ENCODE measurements around the gene SERPINB13. TPM values are rescaled to one million over a fixed set of nuclear protein-coding genes. Genes with fewer than 3 reads are reported as not detected.

SERPINB13 gene
- total and polyA plus RNA-seq, 9 of the 15 experiments (the other 6 are each of a cell fraction or from before 2014, with no cell fraction given) = not detected

- H3K4me2 ChIP-seq (ENCODE audit: insufficient read depth, low read length) = no peak overlapping the region
- H3K79me2 ChIP-seq (ENCODE audit: control insufficient read depth, insufficient read depth, low read length) = no peaks in the 10 kb centered on the region
- no peak overlapping the region for H2AFZ ChIP-seq (ENCODE audit: low read depth, low read length)
- ChIA-PET CTCF (ENCODE audit: low intra/inter-chr PET ratio) (no interaction called here), POLR2A (no interaction called here)
- no peaks in the 10 kb centered on the region for H3K27me3 ChIP-seq (ENCODE audit: control insufficient read depth in 2 of 2, insufficient read depth in 2 of 2, low read length in 2 of 2)
- FAIRE-seq (no peak), ATAC-seq (no peak), DNase-seq (ENCODE audit: extremely low read depth in 1 of 4, low spot score in 3 of 4) (no peak)
- in situ Hi-C loops (cut with MboI) (no loop called here), intact Hi-C loops (cut with micrococcal nuclease) (no loop called here)
- no peak overlapping the region for H3K4me3 ChIP-seq
- no peak overlapping the region for H3K27ac ChIP-seq (ENCODE audit: extremely low read depth, low read depth, low read length)
- 0% methylated on average over 4 of the region's 4 CpGs for WGBS (ENCODE audit: insufficient coverage, low coverage, missing lambda C conversion rate)
- H3K9me3 ChIP-seq (replicated peaks; ENCODE audit: control insufficient read depth, insufficient read depth, low read depth, low read length) = no peaks in the 10 kb centered on the region
- no peaks in the 10 kb centered on the region for H3K9me1 ChIP-seq (ENCODE audit: control insufficient read depth, insufficient read depth, low read length)
- no peaks in the 10 kb centered on the region for H3K36me3 ChIP-seq (ENCODE audit: control insufficient read depth, insufficient read depth, low read length)
- H3K4me1 ChIP-seq (replicated peaks in 1 of 2; ENCODE audit: control insufficient read depth in 2 of 2, insufficient read depth in 2 of 2, low read length in 2 of 2) = no peaks in the 10 kb centered on the region
- no TSS peak for BruUV-seq (replicated peaks)
- H3K9ac ChIP-seq (ENCODE audit: insufficient read depth in 1 of 2, low read depth in 2 of 2, low read length in 2 of 2) = no peak overlapping the region
- TF ChIP-seq PCBP1 (IDR thresholded peaks at IDR 0.05; ENCODE audit: low read depth, low read length, poor library complexity, severe bottlenecking) (no peak), ZNF354B (CRISPR knock-in tag; IDR thresholded peaks at IDR 0.05) (no peak), HES1 (IDR thresholded peaks at IDR 0.05; ENCODE audit: low read depth) (no peak), IRF9 (tag; IDR thresholded peaks at IDR 0.05) (no peak), SMARCB1 (IDR thresholded peaks at IDR 0.05; ENCODE audit: insufficient read length, low read depth) (no peak), CBX1 (IDR thresholded peaks at IDR 0.05; ENCODE audit: low read depth) (no peak), LARP7 (IDR thresholded peaks at IDR 0.05) (no peak), HMBOX1 (IDR thresholded peaks at IDR 0.05) (no peak), RB1 (IDR thresholded peaks at IDR 0.05; ENCODE audit: low read depth) (no peak), ETS2 (tag; IDR thresholded peaks at IDR 0.05; ENCODE audit: borderline replicate concordance, poor library complexity, severe bottlenecking) (no peak), KDM4B (IDR thresholded peaks at IDR 0.05; ENCODE audit: borderline replicate concordance in 2 of 2, low read depth in 1 of 2) (no peak), CREBBP (IDR thresholded peaks at IDR 0.05; ENCODE audit: low read depth, low read length) (no peak), ZNF589 (CRISPR knock-in tag; IDR thresholded peaks at IDR 0.05; ENCODE audit: low read depth) (no peak), L3MBTL2 (IDR thresholded peaks at IDR 0.05) (no peak), TCF3 (CRISPR knock-in tag; IDR thresholded peaks at IDR 0.05) (no peak)
- TF ChIP-seq, protein P1, sequence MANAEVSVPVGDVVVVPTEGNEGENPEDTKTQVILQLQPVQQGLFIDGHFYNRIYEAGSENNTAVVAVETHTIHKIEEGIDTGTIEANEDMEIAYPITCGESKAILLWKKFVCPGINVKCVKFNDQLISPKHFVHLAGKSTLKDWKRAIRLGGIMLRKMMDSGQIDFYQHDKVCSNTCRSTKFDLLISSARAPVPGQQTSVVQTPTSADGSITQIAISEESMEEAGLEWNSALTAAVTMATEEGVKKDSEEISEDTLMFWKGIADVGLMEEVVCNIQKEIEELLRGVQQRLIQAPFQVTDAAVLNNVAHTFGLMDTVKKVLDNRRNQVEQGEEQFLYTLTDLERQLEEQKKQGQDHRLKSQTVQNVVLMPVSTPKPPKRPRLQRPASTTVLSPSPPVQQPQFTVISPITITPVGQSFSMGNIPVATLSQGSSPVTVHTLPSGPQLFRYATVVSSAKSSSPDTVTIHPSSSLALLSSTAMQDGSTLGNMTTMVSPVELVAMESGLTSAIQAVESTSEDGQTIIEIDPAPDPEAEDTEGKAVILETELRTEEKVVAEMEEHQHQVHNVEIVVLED (CRISPR knock-in tag; IDR thresholded peaks at IDR 0.05) = no peak
- no peaks in the 10 kb centered on the region for H4K20me1 ChIP-seq (replicated peaks; ENCODE audit: control insufficient read depth, insufficient read depth, low read length)
These were observed 712 bp upstream of the SERPINB13 start for GRCh38 chr18:63586431-63586830.

All from K562 (cell line).